GM12878 (cell line): ENCODE measurements around the gene GIPC3. TPM values are rescaled to one million over a fixed set of nuclear protein-coding genes. Genes with fewer than 3 reads are reported as not detected.

Source experiments
- ATF3 ChIP-seq: IDR thresholded peaks from 2 replicates; pipeline ENCODE4 v1.6.1; 2011; ENCODE audit warnings: low read depth, mild to moderate bottlenecking, low read length, moderate library complexity, borderline replicate concordance; ENCODE audit errors: extremely low read depth
- BACH1 ChIP-seq: fragments of 450-650 bp; IDR thresholded peaks from 2 replicates; pipeline ENCODE4 v1.6.1; 2017; ENCODE audit warnings: mild to moderate bottlenecking, borderline replicate concordance
- BCLAF1 ChIP-seq: fragments of 450-650 bp; IDR thresholded peaks from 2 replicates; pipeline ENCODE4 v1.6.1; 2017; ENCODE audit warnings: antibody characterized with exemption, mild to moderate bottlenecking, moderate library complexity
- CHD1 ChIP-seq: IDR thresholded peaks from 2 replicates; pipeline ENCODE4 v1.6.1; 2012; ENCODE audit warnings: low read depth, low read length, improper control_type of control experiment
- CHD2 ChIP-seq: IDR thresholded peaks from 2 replicates; pipeline ENCODE4 v1.6.1; 2011; ENCODE audit warnings: low read depth, low read length, improper control_type of control experiment, borderline replicate concordance
- CHD4 ChIP-seq: fragments of 200-600 bp; sonication (generic); IDR thresholded peaks from 2 replicates; pipeline ENCODE4 v1.6.1; 2016; ENCODE audit warnings: mild to moderate bottlenecking
- DPF2 ChIP-seq: fragments of 450-650 bp; IDR thresholded peaks from 2 replicates; pipeline ENCODE4 v1.6.1; 2017; ENCODE audit warnings: mild to moderate bottlenecking
- EGR1 ChIP-seq, 2 experiments: IDR thresholded peaks; 1 replicate in 1 of 2; 2 replicates in 1 of 2; pipeline ENCODE4 v1.6.1; 2011 to 2012; ENCODE audit warnings: low read depth in 2 of 2, low read length in 2 of 2, borderline replicate concordance in 1 of 2, mild to moderate bottlenecking in 1 of 2, moderate library complexity in 1 of 2
- FOXK2 ChIP-seq: fragments of 450-650 bp; IDR thresholded peaks from 2 replicates; pipeline ENCODE4 v1.6.1; 2017; ENCODE audit warnings: mild to moderate bottlenecking, moderate library complexity
- GABPA ChIP-seq: IDR thresholded peaks from 2 replicates; pipeline ENCODE4 v1.6.1; 2014; ENCODE audit warnings: antibody characterized with exemption, low read depth, mild to moderate bottlenecking, inconsistent platforms
- IKZF1 ChIP-seq: fragments of 450-650 bp; conservative IDR thresholded peaks from 2 replicates; pipeline ENCODE4 v1.6.1; 2017; ENCODE audit warnings: antibody characterized with exemption, mild to moderate bottlenecking
- KAT2A ChIP-seq: conservative IDR thresholded peaks from 2 replicates; pipeline ENCODE4 v1.6.1; 2011; ENCODE audit warnings: low read depth, low read length; ENCODE audit not compliant: control insufficient read depth
- MLLT1 ChIP-seq: fragments of 450-650 bp; IDR thresholded peaks from 2 replicates; pipeline ENCODE4 v1.6.1; 2016; ENCODE audit warnings: mild to moderate bottlenecking
- NFYA ChIP-seq: IDR thresholded peaks from 2 replicates; pipeline ENCODE4 v1.6.1; 2011; ENCODE audit warnings: low read depth, mild to moderate bottlenecking, low read length, improper control_type of control experiment, borderline replicate concordance
- POLR2A ChIP-seq: IDR thresholded peaks from 2 replicates; pipeline ENCODE4 v1.6.1; 2011; ENCODE audit warnings: low read depth, mild to moderate bottlenecking, low read length
- RB1 ChIP-seq: fragments of 450-650 bp; formaldehyde crosslinking; IDR thresholded peaks from 2 replicates; pipeline ENCODE4 v1.6.1; 2017; ENCODE audit warnings: mild to moderate bottlenecking, borderline replicate concordance
- SMC3 ChIP-seq: IDR thresholded peaks from 2 replicates; pipeline ENCODE4 v1.6.1; 2011; ENCODE audit warnings: low read length, improper control_type of control experiment, borderline replicate concordance
- SP1 ChIP-seq: IDR thresholded peaks from one replicate; pipeline ENCODE4 v1.6.1; 2011; ENCODE audit warnings: low read depth, low read length
- TAF1 ChIP-seq: IDR thresholded peaks from 2 replicates; pipeline ENCODE4 v1.6.1; 2011; ENCODE audit warnings: mild to moderate bottlenecking, low read depth, low read length, borderline replicate concordance
- TARDBP ChIP-seq: IDR thresholded peaks from 2 replicates; pipeline ENCODE4 v1.6.1; 2016; ENCODE audit warnings: borderline replicate concordance
- USF2 ChIP-seq: IDR thresholded peaks from 2 replicates; pipeline ENCODE4 v1.6.1; 2011; ENCODE audit warnings: low read depth, low read length, improper control_type of control experiment, borderline replicate concordance
- ZNF24 ChIP-seq: fragments of 450-650 bp; IDR thresholded peaks from 2 replicates; pipeline ENCODE4 v1.6.1; 2017; ENCODE audit warnings: antibody characterized with exemption, mild to moderate bottlenecking
- ZSCAN29 ChIP-seq: fragments of 450-650 bp; IDR thresholded peaks from 2 replicates; pipeline ENCODE4 v1.6.1; 2017; ENCODE audit warnings: mild to moderate bottlenecking, moderate library complexity
- polyA plus RNA-seq, 11 experiments: library from polyadenylated mRNA; depleted of rRNA in 4 of 11; unstranded in 6 of 11; stranded (reverse) in 5 of 11; fragments of >200 nt; fragmentation: Nextera tagmentation in 4 of 11; fragmentation: Illumina TruSeq in 1 of 11; extraction: Ambion mirVana in 4 of 11; extraction: Trizol in 1 of 11; gene quantifications; 1 replicate in 1 of 11; 2 replicates in 10 of 11; pipeline versions ENCODE4 v1.2.1 to v1.2.3, GENCODE V29; 2011 to 2016; ENCODE audit warnings: inconsistent platforms in 2 of 11, missing spikeins in 2 of 11, low read depth in 1 of 11
- total RNA-seq, 4 experiments: library from RNA; depleted of rRNA in 3 of 4; stranded (reverse); fragments of >200 nt in 3 of 4; fragmentation: Illumina TruSeq in 1 of 4; extraction: Trizol in 1 of 4; gene quantifications; 2 replicates each; pipeline versions ENCODE4 v1.2.1 to v1.2.3, GENCODE V29; 2013 to 2021

GIPC3 gene
- total and polyA plus RNA-seq, 10 of the 15 experiments (the other 5 are each of a cell fraction or from before 2014, with no cell fraction given): not detected

- TF ChIP-seq GABPA (no peak), TARDBP (no peak), CHD2 (no peak), SP1 (no peak), POLR2A (peak; percentile 31; the same call in 1 of the 2 replicates), CHD1 (no peak), NFYA (no peak), FOXK2 (no peak), USF2 (no peak; the same call in 1 of the 2 replicates), ZNF24 (no peak), ZSCAN29 (no peak), BACH1 (no peak), RB1 (no peak), DPF2 (peak; percentile 64; the same call in 1 of the 2 replicates), CHD4 (no peak), KAT2A (no peak), IKZF1 (peak; percentile 25; the same call in 1 of the 2 replicates), TAF1 (no peak), ATF3 (no peak), SMC3 (no peak), EGR1 (IDR thresholded peaks at IDR 0.05; ENCODE audit: borderline replicate concordance in 1 of 2, low read depth in 2 of 2, low read length in 2 of 2) (no peak), BCLAF1 (no peak), MLLT1 (no peak)
These were observed 19.7 kb downstream of the GIPC3 start (continued) for GRCh38 chr19:3604987-3605343.
